Mucosa of rectum (tissue), 2 donors: ENCODE data around the gene TGM5.
"Not testable (repeated sequence)": the region's sequence is repeated elsewhere in the genome, so short reads cannot be mapped to it uniquely, and the experiment has no call there.

ENCODE experiments used
- H3K27ac ChIP-seq, 2 donors: one replicate each; pipeline ENCODE4 v1.7.0; 2013; ENCODE audit warnings: inconsistent platforms in 2 of 2, low read depth in 2 of 2, low read length in 2 of 2
- H3K27me3 ChIP-seq, 2 donors: one replicate each; pipeline ENCODE4 v1.7.0; 2013; ENCODE audit warnings: low read length in 2 of 2; ENCODE audit not compliant: control insufficient read depth in 2 of 2, insufficient read depth in 2 of 2
- H3K36me3 ChIP-seq, 2 donors: one replicate each; pipeline ENCODE4 v1.7.0; 2013; ENCODE audit warnings: low read length in 2 of 2; ENCODE audit not compliant: control insufficient read depth in 2 of 2, insufficient read depth in 2 of 2
- H3K4me1 ChIP-seq, 2 donors: one replicate each; pipeline ENCODE4 v1.7.0; 2013; ENCODE audit warnings: low read length in 2 of 2, mild to moderate bottlenecking in 1 of 2; ENCODE audit not compliant: control insufficient read depth in 2 of 2, insufficient read depth in 2 of 2
- H3K4me3 ChIP-seq, 2 donors: one replicate each; pipeline ENCODE4 v1.7.0; 2013; ENCODE audit warnings: low read length in 2 of 2
- H3K9ac ChIP-seq, 2 donors: one replicate each; pipeline ENCODE4 v1.7.0; 2013; ENCODE audit warnings: low read length in 2 of 2, low read depth in 1 of 2, mild to moderate bottlenecking in 1 of 2
- H3K9me3 ChIP-seq, 2 donors: one replicate each; pipeline ENCODE4 v1.7.0; 2013; ENCODE audit warnings: low read length in 2 of 2; ENCODE audit not compliant: control insufficient read depth in 2 of 2
- donor health status: healthy.
- donor health status: Normal muscosa, but diverticular disease.

The TGM5 gene

DNA sequence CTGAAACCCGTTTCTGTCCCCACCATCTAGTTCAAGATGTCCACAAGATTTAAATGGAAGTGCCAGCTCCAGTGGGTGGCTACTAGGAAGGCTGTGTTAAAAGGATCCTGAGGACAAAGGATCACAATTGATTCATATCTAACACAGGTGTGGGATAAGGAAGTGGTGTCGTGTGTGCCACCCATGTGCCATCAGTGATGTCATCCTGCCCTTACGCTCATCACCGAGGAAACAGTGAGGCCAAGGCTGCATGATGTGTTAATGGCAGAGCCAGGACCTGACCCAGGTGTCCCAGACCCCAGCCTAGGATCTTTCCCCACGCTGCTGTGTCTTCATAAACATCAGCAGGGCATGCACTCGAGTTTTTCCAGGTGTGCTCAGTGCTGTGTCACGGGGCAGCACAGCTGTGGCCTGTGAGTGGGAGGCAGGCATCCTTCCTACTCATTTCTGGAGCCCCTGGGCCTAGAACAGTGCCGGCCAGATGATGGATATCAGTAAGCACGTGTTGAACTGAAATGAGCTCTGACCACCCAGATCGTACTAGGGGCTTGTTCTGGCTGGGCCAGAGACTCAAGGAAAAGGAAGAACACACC is 10.6 kb upstream of the TGM5 start:
- no peaks in the 10 kb centered on the region for H3K27me3 ChIP-seq
- H3K27ac ChIP-seq: no peak overlapping the region
- H3K9me3 ChIP-seq: no peaks in the 10 kb centered on the region
- no peak overlapping the region for H3K9ac ChIP-seq
- H3K4me3 ChIP-seq: no peak overlapping the region
- no peaks in the 10 kb centered on the region for H3K36me3 ChIP-seq
- H3K4me1 ChIP-seq: no peaks in the 10 kb centered on the region

DNA sequence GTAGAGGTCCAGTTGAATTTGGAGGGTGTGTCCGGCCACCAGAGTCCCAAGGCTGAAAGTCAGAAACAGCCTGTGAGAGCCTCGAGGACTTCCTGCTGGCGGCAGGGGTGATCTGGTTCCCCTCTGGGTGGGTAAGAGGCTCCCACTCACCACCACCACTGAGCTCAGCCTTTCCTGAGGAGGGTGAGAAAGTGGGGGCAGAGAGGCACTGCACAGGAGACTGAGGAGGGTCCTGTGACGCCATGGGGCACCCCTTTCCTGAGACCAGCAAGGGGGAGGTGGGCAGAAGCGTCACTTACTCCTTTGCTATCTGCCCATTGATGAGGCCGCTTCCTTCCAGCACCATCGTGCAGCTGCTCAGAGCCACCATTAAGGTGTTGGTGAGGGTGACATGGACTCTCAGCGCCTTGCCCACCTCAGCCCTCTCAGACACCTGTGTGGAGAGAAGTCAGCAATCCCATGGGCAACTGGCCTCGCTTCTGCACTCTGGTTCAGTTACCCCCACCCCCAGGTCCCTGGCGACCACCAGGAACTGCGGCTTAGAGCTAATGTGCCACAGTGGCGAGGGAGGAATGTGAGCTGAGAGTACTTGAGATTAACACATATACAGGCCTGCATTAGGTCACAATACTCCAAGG is 10.0 kb upstream of the TGM5 start:
- H3K9ac ChIP-seq: no peak overlapping the region
- H3K27ac ChIP-seq: no peak overlapping the region

DNA sequence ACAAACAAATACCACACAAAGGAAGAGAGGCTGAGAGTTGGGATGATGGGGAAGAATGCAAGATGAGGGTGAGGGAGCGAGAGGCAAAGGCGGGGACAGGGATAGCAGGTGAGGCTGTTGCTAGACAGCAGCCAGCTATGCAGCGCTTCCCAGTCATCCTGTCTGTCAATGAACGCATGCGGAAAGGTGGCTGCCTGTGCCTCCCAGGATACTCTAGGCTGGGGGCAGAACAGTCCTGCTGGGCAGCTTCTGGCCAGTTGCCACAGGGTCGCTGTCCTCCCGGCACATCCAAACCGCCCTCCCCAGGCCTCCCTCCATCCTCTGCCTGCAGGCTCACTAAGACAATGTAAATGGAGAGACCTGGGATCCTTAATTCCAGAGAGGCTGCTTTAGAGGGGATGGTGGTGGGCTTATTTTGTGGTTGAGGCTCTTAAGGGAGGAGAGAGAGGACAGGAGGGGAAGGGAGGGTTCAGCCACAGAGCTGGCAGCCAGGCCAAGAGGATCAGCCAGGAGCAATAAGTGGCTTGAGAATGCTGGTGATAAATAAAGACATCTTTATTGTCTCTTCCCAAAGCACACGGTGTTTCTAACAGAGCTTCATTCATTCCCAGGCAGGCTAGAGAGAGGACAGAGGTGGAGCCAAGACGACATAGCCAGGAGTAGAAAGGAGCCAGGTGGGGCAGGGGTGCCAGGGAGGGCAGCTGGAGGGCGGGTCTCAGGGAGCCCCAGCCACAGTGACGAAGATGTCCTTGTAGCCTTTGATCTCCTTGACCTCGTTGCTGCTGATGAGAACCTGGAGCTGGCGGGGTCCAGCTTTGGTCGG is 9.2 kb upstream of the TGM5 start:
- no peak overlapping the region for H3K27ac ChIP-seq
- no peak overlapping the region for H3K9ac ChIP-seq
- H3K4me1 ChIP-seq: no peaks in the 10 kb centered on the region
- H3K27me3 ChIP-seq: no peaks in the 10 kb centered on the region
- no peaks in the 10 kb centered on the region for H3K36me3 ChIP-seq
- H3K9me3 ChIP-seq: no peaks in the 10 kb centered on the region
- H3K4me3 ChIP-seq: no peak overlapping the region

More for the DNA sequence above, 10.0 kb upstream of the TGM5 start:
- Histone ChIP-seq H3K4me3 (no peak overlapping the region), H3K9me3 (no peaks in the 10 kb centered on the region), H3K4me1 (no peaks in the 10 kb centered on the region), H3K36me3 (no peaks in the 10 kb centered on the region), H3K27me3 (no peaks in the 10 kb centered on the region)

DNA sequence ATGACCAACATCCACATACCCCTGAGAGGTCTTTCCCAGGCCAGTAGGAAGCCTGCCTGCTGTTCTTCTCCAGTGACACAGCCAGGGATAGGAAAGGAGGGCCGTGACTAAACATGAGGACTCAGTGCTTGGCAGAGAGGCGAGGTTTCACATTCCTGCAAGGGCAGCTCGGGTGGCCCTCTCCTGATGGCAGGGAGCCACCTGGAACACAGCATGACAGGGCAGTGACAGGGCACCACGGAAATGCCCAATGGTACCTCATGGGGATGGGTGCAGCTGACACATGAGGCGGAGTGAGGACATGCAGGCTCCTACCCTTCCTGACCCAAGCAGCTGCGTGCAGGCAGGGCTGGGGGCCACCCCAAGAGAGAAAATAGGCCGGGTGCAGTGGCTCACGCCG is 7.4 kb upstream of the TGM5 start:
- Histone ChIP-seq H3K4me3 (no peak overlapping the region), H3K9me3 (no peaks in the 10 kb centered on the region), H3K27me3 (no peaks in the 10 kb centered on the region), H3K4me1 (no peaks in the 10 kb centered on the region), H3K9ac (no peak overlapping the region), H3K36me3 (no peaks in the 10 kb centered on the region), H3K27ac (no peak overlapping the region)

DNA sequence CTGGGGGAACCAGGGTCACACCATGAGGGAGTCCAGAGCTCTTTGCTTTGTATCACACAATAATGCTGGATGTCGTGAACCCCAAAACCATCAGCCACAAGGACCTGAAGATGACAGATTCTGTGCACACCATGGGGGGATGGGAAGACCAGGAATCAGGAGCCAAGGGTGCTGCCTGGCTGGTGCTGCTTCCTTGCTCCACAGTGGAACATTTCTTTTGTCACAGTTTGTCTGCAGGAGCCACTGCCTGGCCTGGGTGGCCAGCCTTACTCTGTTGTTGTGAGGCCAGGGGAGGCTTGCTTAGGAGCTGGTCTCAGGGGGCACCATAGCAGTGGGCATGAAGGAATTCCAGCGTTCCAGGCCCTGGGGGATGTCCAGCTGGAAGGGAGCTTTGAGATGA is 6.5 kb upstream of the TGM5 start:
- Histone ChIP-seq H3K9me3 (no peaks in the 10 kb centered on the region), H3K4me1 (no peaks in the 10 kb centered on the region), H3K27ac (no peak overlapping the region), H3K27me3 (no peaks in the 10 kb centered on the region), H3K4me3 (no peak overlapping the region), H3K9ac (no peak overlapping the region), H3K36me3 (no peaks in the 10 kb centered on the region)

DNA sequence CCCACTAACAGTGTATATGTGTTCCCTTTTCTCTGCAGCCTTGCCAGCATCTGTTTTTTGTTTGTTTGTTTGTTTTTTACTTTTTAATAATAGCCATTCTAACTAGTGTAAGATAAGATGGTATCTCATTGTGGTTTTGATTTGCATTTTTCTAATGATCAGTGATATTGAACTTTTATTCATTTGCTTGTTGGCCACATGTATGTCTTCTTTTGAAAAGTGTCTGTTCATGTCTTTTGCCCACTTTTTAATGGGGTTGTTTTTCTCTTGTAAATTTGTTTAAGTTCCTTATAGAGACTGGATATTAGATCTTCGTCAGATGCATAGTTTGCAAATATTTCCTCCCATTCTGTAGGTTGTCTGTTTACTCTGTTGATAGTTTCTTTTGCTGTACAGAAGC is 5.2 kb upstream of the TGM5 start:
- not testable (repeated sequence) for H3K36me3 ChIP-seq, H3K27ac ChIP-seq, H3K9me3 ChIP-seq, H3K27me3 ChIP-seq, H3K9ac ChIP-seq, H3K4me1 ChIP-seq, H3K4me3 ChIP-seq

DNA sequence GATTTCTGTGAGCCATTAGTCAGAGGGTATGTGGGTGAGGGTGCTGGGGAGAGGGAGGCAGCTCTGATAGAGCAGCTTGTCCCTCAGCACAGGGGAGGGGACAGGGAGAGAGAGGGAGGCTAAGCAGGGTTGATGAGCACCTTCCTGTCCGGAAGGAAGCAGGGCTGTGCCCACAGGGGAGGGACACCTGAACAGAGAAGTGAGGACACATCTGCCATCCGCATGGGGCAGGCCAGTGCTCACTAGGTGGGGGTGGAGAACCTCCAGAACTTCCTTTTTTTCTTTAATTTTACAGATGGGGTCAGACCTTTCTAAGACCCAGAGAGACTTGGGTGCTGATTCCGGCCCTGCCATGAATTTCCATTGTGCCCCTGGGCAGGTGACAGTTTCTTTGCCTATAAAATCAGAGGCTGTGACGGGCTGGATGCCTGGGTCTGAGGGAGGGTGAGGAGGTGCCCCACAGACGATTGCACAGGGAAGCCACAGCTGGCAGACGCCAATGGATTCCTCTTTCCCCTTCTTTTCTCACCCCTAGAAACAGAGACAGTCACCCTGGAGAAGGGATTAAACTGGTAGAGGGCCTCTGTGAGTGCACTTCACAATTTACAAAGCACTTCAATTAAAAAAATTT is 4.1 kb upstream of the TGM5 start:
- Histone ChIP-seq H3K9me3 (no peaks in the 10 kb centered on the region), H3K4me1 (no peaks in the 10 kb centered on the region), H3K4me3 (no peak overlapping the region), H3K27ac (no peak overlapping the region), H3K36me3 (no peaks in the 10 kb centered on the region), H3K27me3 (peaks cover 0 to 5% of the 10 kb centered on the region in 2 donors), H3K9ac (no peak overlapping the region)

DNA sequence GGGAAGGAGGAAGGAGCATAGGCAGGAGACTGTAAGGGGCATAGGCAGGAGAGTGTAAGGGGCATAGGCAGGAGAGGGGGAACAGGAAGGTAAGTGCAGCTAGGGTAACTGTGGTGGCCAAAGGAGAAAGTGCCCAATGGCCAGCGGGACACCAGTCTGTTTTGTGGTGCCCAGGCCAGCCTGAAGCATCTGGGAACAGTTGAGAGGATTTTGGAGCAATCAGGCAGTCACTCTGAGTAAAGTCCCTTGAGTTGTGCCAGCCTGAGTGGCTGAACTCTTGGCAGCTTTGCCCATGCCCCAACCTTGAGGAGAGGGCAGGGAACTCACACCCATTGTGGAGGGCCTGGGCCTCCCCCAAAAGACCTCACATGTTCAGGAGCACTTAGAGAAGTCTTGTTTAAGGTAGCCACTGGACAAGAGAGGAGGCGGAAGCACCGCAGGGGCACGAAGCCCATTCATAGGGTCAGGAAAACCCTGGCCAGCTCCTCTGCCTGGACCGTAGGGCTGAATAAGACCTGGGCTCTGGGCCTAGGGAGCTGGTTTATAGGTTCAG is 3.5 kb upstream of the TGM5 start:
- Histone ChIP-seq H3K9me3 (no peaks in the 10 kb centered on the region), H3K36me3 (no peaks in the 10 kb centered on the region), H3K27ac (no peak overlapping the region), H3K4me1 (no peaks in the 10 kb centered on the region), H3K4me3 (no peak overlapping the region), H3K27me3 (peaks cover 0 to 5% of the 10 kb centered on the region in 2 donors), H3K9ac (no peak overlapping the region)

DNA sequence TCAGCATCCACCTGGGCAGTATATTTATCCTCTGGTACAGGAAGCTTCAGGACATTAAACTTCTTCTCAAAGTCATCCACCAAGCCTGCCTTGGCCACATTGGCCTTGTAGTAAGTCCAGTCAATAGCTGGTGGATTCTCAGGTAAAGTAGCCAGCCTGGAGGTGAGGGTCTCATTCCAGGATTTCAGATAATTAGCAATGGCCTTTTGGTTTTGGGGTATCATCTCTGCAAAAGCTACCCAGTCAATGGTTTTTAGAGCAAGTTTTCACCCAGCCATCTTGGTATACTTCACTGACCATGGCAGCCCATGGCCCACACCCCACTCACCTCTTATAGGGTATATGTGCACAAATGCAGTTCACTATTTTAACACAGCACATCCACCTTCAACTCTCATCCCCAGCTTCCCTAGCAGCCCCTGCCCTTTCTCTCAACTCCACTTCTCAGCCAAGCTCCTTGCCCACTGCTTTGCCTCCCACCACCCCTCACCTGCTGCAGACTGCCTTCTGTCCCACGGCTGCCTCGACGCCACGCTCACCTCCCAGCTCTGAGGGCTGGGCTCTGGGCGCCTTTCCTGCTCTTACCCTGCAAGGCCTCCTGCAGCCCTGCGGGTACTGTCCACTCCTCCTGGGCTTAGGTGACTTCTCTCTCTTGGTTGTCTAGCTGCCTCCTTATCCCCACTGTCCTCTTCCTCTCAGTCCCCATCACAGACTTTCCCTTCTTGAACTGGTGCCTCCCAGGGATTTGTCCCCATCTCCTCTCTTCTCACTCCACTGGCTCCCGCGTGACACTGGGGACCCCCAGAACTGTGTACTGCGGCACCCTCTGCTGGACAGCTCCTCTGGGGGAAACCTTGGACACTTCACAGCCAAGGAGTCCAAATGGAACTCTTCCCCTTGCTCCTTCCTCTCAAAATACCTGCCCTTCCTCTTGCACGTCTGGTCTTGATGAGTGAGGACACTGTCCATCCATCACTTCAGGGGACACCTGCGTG is 1.7 kb upstream of the TGM5 start:
- no peak overlapping the region for H3K27ac ChIP-seq
- no peak overlapping the region for H3K4me3 ChIP-seq
- no peaks in the 10 kb centered on the region for H3K36me3 ChIP-seq
- H3K9me3 ChIP-seq: no peaks in the 10 kb centered on the region
- H3K27me3 ChIP-seq: peaks cover 0 to 5% of the 10 kb centered on the region in 2 donors
- H3K9ac ChIP-seq: no peak overlapping the region
- H3K4me1 ChIP-seq: no peaks in the 10 kb centered on the region
